Activated naive CD8-positive, alpha-beta T cell treated with anti-CD3 and anti-CD28 coated beads for 36 hours (primary cell): Measurements from ENCODE around the gene RETREG3. TPM values are rescaled to one million over a fixed set of nuclear protein-coding genes. Genes with fewer than 3 reads are reported as not detected.

ENCODE experiments used
- total RNA-seq, 2 experiments: library from RNA; stranded (reverse); gene quantifications; one replicate each; pipeline ENCODE4 v1.2.3, GENCODE V29; 2021

RETREG3 gene
- total RNA-seq, 2 experiments from 2014 or later, result 18.3 to 22.7 TPM

Other genes with a start within 250 kb of the RETREG3 start
- 100 to 1,000 TPM; 221 to 223 TPM for gene STAT3, start 220.9 kb downstream of the RETREG3 start, total RNA-seq
- 1 to 10 TPM; 1.7 to 1.9 TPM for gene CAVIN1, start 186.1 kb downstream of the RETREG3 start, total RNA-seq
- gene ATP6V0A1, start 150.5 kb downstream of the RETREG3 start, total RNA-seq, result 1 to 10 TPM; 3.4 to 5.6 TPM
- gene NAGLU, start 73.1 kb downstream of the RETREG3 start, total RNA-seq, result 10 to 100 TPM; 10.6 to 13.6 TPM
- gene HSD17B1, start 56.5 kb downstream of the RETREG3 start, total RNA-seq, result under 1 TPM; 0.25 to 0.26 TPM
- 100 to 1,000 TPM; 111 TPM for gene COASY, start 47.2 kb downstream of the RETREG3 start, total RNA-seq
- gene MLX, start 42.3 kb downstream of the RETREG3 start, total RNA-seq, result 10 to 100 TPM; 57.3 to 57.5 TPM
- gene PSMC3IP, start 31.6 kb downstream of the RETREG3 start, total RNA-seq, result 10 to 100 TPM; 32.5 to 36.2 TPM
- 10 to 100 TPM; 93.1 to 95.4 TPM for gene TUBG1, start 309 bp upstream of the RETREG3 start, total RNA-seq
- 1 to 10 TPM; 7.1 to 7.8 TPM for gene TUBG2, start 49.9 kb upstream of the RETREG3 start, total RNA-seq
- gene PLEKHH3, start 67.6 kb upstream of the RETREG3 start, total RNA-seq, result under 1 TPM; 0.85 to 0.90 TPM
- gene CCR10, start 72.5 kb upstream of the RETREG3 start, total RNA-seq, result under 1 TPM; 0.12 to 0.25 TPM
- gene CNTNAP1, start 73.2 kb upstream of the RETREG3 start, total RNA-seq, result under 1 TPM; 0.68 to 0.70 TPM
- 10 to 100 TPM; 14.4 to 17.5 TPM for gene EZH1, start 135.7 kb upstream of the RETREG3 start, total RNA-seq
- gene RAMP2, start 151.9 kb upstream of the RETREG3 start, total RNA-seq, result not detected
- 10 to 100 TPM; 90.4 to 91.7 TPM for gene VPS25, start 164.1 kb upstream of the RETREG3 start, total RNA-seq
- gene WNK4, start 171.2 kb upstream of the RETREG3 start, total RNA-seq, result under 1 TPM; 0.25 to 0.26 TPM
- gene COA3, start 189.3 kb upstream of the RETREG3 start, total RNA-seq, result 10 to 100 TPM; 42.0 to 42.2 TPM
- not detected for gene CNTD1, start 189.5 kb upstream of the RETREG3 start, total RNA-seq
- gene BECN1, start 214.9 kb upstream of the RETREG3 start, total RNA-seq, result 10 to 100 TPM; 87.5 to 88.3 TPM
- 100 to 1,000 TPM; 227 to 235 TPM for gene PSME3, start 224.0 kb upstream of the RETREG3 start, total RNA-seq
- gene AOC2, start 235.2 kb upstream of the RETREG3 start, total RNA-seq, result 1 to 10 TPM; 1.9 to 2.6 TPM
- 1 to 10 TPM; 1.2 to 1.5 TPM for gene AOC3, start 241.8 kb upstream of the RETREG3 start, total RNA-seq